ENCODE data around the gene METTL1. TPM values are rescaled to one million over a fixed set of nuclear protein-coding genes. Genes with fewer than 3 reads are reported as not detected.

The METTL1 gene

GRCh38 chr12:57719777-57720605 is 51.9 kb downstream of the METTL1 start:
- Histone ChIP-seq H3K27ac (replicated peaks; ENCODE audit: low read length) (no peak overlapping the region), H3K18ac (ENCODE audit: low read length) (no peak overlapping the region), H3K14ac (ENCODE audit: low read length) (no peak overlapping the region), H2AK5ac (ENCODE audit: low read depth, low read length) (no peak overlapping the region), H2BK12ac (ENCODE audit: low read length) (no peak overlapping the region), H3K4me2 (ENCODE audit: insufficient read depth, low read length, poor library complexity, severe bottlenecking) (no peak overlapping the region), H3K9me3 (replicated peaks in 1 of 2; ENCODE audit: control insufficient read depth in 2 of 2, insufficient read depth in 1 of 2, low read depth in 1 of 2, low read length in 2 of 2) (no peaks in the 10 kb centered on the region), H4K91ac (ENCODE audit: low read depth, low read length, poor library complexity) (no peak overlapping the region), H4K8ac (ENCODE audit: low read depth, low read length) (no peak overlapping the region), H2BK120ac (ENCODE audit: low read depth, low read length) (no peak overlapping the region), H3K9ac (ENCODE audit: low read depth, low read length, poor library complexity) (no peak overlapping the region), H3K23ac (ENCODE audit: low read depth, low read length, poor library complexity) (no peak overlapping the region), H3K36me3 (replicated peaks in 1 of 2; ENCODE audit: control insufficient read depth in 2 of 2, insufficient read depth in 2 of 2, low read length in 2 of 2) (peaks cover 22 to 67% of the 10 kb centered on the region in 2 donors), H3K79me1 (ENCODE audit: low read depth, low read length) (no peaks in the 10 kb centered on the region), H3K4ac (ENCODE audit: low read length) (no peak overlapping the region), H3K4me3 (ENCODE audit: low read length in 2 of 2) (no peak overlapping the region), H3K27me3 (ENCODE audit: control insufficient read depth in 3 of 3, insufficient read depth in 3 of 3, low read depth in 1 of 3, low read length in 3 of 3) (peaks cover 0 to 12% (median 0%) of the 10 kb centered on the region in 3 experiments), H2BK5ac (ENCODE audit: low read length) (no peak overlapping the region), H3K4me1 (ENCODE audit: control insufficient read depth in 2 of 2, insufficient read depth in 1 of 2, low read depth in 1 of 2, low read length in 2 of 2) (no peaks in the 10 kb centered on the region), H2AFZ (ENCODE audit: low read length) (no peak overlapping the region), H2BK15ac (ENCODE audit: low read length) (no peak overlapping the region)
- no peak for DNase-seq (ENCODE audit: low spot score)
- no CpG with 5 or more reads among the region's 20 CpGs for WGBS, 2 donors (ENCODE audit: extremely low coverage in 2 of 2, insufficient read length in 2 of 2, insufficient replicate concordance in 1 of 2)

GRCh38 chr12:57718641-57719528 is 53.0 kb downstream of the METTL1 start:
- no peak overlapping the region for H3K23ac ChIP-seq (ENCODE audit: low read depth, low read length, poor library complexity)
- H3K79me1 ChIP-seq (ENCODE audit: low read depth, low read length) = no peaks in the 10 kb centered on the region
- no peak overlapping the region for H2AFZ ChIP-seq (ENCODE audit: low read length)
- no peak overlapping the region for H3K4me2 ChIP-seq (ENCODE audit: insufficient read depth, low read length, poor library complexity, severe bottlenecking)
- H3K18ac ChIP-seq (ENCODE audit: low read length) = no peak overlapping the region
- no peak overlapping the region for H3K4ac ChIP-seq (ENCODE audit: low read length)
- H3K4me3 ChIP-seq (ENCODE audit: low read length in 2 of 2) = no peak overlapping the region
- peaks cover 22 to 74% of the 10 kb centered on the region in 2 donors for H3K36me3 ChIP-seq (replicated peaks in 1 of 2; ENCODE audit: control insufficient read depth in 2 of 2, insufficient read depth in 2 of 2, low read length in 2 of 2)
- no peak for DNase-seq (ENCODE audit: low spot score)
- no peaks in the 10 kb centered on the region for H3K4me1 ChIP-seq (ENCODE audit: control insufficient read depth in 2 of 2, insufficient read depth in 1 of 2, low read depth in 1 of 2, low read length in 2 of 2)
- no peak overlapping the region for H3K27ac ChIP-seq (replicated peaks; ENCODE audit: low read length)
- no peak overlapping the region for H2AK5ac ChIP-seq (ENCODE audit: low read depth, low read length)
- H3K14ac ChIP-seq (ENCODE audit: low read length) = no peak overlapping the region
- H3K9me3 ChIP-seq (replicated peaks in 1 of 2; ENCODE audit: control insufficient read depth in 2 of 2, insufficient read depth in 1 of 2, low read depth in 1 of 2, low read length in 2 of 2) = no peaks in the 10 kb centered on the region
- WGBS, 2 donors (ENCODE audit: extremely low coverage in 2 of 2, insufficient read length in 2 of 2, insufficient replicate concordance in 1 of 2) = no CpG with 5 or more reads among the region's 15 CpGs
- H4K91ac ChIP-seq (ENCODE audit: low read depth, low read length, poor library complexity) = no peak overlapping the region
- no peak overlapping the region for H2BK5ac ChIP-seq (ENCODE audit: low read length)
- H3K9ac ChIP-seq (ENCODE audit: low read depth, low read length, poor library complexity) = no peak overlapping the region
- H2BK120ac ChIP-seq (ENCODE audit: low read depth, low read length) = no peak overlapping the region
- H3K27me3 ChIP-seq (ENCODE audit: control insufficient read depth in 3 of 3, insufficient read depth in 3 of 3, low read depth in 1 of 3, low read length in 3 of 3) = peaks cover 0 to 2% (median 0%) of the 10 kb centered on the region in 3 experiments
- H4K8ac ChIP-seq (ENCODE audit: low read depth, low read length) = no peak overlapping the region
- no peak overlapping the region for H2BK12ac ChIP-seq (ENCODE audit: low read length)
- no peak overlapping the region for H2BK15ac ChIP-seq (ENCODE audit: low read length)

Small RNA genes within 50 kb of the gene (small RNA-seq; reads per million reads assigned to genes)
- gene RNU6-1083P (ENCODE audit: insufficient read depth) = not detected
